ENCODE measurements around the gene CHST11.

The CHST11 gene

DNA sequence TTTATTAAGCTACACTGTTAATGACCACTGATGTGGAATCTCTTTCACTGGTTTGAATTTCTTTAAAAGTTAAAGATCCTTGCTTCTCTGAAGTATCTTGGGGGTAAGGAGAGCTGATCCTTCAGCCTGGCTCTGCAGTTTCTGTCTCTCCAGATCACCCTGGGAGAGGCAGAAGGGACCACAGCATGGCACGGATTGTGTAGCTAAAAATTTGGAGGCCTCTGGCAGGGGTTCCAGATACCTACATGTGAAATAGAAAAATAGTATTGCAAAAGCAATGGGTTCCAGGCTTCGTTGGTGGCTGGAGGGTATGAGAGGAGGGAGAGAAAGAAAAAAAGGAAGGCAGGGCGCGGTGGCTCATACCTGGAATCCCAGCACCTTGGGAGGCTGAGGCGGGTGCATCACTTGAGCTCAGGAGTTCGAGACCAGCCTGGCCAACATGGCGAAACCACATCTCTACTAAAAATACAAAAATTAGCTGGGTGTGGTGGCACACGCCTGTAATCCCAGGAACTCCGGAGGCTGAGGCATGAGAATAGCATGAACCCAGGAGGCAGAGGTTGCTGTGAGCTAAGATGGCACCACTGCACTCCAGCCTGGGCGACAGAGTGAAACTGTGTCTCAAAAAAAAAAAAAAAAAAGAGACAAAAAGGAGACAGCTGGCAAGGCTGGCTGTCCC is 3.4 kb downstream of the CHST11 start:
- DNase-seq (ENCODE audit: low read depth in 3 of 3): no peak

DNA sequence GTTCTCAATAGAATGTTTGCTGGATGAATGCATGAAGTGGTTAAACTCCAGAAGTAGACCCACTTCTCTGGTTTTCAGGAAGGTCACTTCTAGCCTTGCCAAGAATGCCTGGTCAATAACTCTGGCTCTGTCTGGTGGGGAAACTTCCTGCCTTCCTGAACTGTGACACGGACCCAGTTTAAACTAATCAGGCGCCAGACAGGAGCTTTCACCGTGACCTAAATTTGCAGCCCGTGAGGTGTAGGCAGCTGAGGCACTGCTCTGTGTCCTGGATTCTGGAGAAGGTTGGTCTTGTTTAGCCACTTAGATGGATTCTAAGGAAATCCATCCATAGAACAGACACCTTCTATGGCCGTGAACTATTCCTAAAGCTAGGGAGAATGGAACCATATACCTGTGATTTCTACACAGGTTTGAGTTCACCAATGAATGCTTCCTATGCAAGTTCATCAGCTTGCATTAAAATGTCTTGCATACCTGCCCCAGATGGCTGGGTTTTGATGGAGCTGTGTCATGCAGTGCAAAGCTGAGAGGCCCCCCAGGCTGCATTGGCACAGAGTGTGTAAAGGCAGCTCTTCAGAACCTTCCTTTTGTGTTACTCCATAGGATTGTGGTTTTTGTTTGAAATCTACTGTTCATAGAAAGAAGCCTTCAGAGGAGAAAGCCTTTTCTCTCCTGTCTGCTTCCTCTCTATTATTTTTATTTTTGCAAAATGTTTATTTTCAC is 4.4 kb downstream of the CHST11 start:
- DNase-seq (ENCODE audit: low read depth in 3 of 3): no peak

DNA sequence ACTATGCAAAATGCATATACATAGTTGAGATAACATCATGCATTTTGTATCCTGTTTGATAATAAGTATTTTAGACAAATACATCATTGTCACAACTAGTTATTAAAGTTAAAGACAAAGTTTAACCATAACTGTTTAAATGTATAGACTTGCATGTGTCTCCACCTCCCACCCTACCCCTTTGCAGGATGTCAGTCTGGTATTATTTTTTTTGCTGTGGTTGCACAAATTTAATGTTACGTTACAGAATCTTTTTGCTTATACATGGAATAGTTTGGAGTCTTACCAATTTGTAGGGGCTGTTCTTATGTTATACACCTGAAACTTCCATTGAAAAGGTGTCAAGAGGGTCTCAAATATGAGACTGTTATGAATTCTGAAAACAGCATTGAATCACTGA is 5.6 kb downstream of the CHST11 start:
- DNase-seq (ENCODE audit: low read depth in 3 of 3): no peak

DNA sequence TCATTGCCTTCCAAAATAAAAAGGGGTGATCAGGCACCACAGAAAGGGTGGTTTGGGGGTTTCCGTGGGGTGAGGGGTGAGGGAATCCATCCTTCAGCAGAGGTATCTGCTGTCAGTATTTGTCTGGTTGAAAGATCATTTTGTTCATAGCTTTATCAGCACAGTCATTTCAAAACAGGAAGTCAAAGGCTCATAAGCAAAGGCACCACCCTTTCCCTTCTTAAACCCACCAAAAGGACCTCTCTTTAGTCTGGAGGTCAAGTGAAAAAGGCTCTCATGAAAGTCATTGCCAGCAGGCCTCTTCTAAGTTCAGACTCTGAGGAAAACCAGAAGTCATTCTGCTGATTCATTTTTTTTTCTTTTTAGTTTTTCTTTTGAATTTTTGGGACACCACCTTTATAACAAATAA is 6.2 kb downstream of the CHST11 start:
- no peak for DNase-seq (ENCODE audit: low read depth in 3 of 3)

DNA sequence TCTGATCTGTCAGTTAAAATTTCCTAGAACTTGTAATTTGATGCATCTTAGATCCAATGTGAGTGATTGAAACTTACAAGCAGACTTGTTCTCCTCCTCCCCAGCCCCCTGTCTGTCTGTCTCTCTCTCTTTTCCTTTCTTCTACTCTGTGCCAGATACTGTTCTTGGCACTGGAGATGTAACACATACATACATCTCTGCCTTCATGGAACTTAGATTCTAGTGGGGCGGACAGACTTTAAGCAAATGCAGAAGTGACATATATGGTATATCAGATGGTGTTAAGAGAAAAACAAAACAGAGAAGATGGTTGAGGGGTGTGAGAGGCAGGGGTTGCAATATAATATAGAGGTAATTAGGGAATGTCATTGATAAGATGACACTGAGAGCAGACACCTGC is 6.6 kb downstream of the CHST11 start:
- DNase-seq (ENCODE audit: low read depth in 3 of 3): no peak

DNA sequence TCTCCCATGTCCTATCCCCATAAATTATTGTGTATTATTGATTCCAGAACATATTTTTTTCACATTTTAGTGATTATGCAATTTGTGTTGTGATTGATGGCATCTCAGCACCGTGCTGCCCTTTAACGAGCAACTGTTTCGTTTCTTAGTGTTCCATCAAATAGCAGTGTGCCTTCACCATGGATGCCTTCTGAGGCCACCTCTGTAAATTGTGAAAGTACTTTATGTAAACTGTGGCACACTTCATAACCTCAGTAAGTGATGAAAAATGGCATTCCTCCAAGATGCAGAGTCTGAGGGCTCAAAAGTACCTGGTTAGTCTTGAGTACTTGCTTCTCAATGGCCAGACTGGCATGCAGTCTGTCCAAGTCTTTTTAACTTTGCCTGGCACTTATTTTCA is 8.2 kb downstream of the CHST11 start:
- DNase-seq (ENCODE audit: low read depth in 3 of 3): no peak

DNA sequence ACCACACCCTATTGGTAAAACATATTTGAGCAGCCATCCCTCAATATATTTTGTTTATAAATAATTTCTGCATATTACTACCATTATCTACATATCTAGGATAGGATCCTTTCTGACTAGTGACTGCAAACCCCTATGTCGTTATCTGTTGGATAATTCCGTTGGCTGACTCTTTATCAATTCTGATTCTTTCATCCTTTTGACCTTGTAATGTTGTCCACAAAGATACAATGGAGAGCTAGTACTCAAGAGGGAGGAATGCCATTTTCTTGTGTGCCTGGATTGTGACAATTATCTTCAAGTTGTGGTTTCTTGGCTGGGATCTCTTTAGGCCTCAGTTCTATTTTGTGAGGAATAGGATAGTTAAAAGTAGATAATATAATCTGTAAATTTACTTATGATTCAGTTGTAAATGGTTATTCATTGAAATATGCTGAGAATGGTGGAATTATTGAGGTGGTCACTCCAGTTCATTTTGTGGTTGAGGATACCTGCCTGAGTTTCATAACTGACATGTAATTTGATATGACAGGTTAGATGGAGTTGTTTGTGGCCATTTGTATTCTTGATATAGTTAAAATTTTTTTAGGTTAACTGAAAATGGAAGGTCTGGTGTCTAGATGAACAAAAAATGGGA is 10.1 kb downstream of the CHST11 start:
- no peak for DNase-seq (ENCODE audit: low read depth in 3 of 3)

DNA sequence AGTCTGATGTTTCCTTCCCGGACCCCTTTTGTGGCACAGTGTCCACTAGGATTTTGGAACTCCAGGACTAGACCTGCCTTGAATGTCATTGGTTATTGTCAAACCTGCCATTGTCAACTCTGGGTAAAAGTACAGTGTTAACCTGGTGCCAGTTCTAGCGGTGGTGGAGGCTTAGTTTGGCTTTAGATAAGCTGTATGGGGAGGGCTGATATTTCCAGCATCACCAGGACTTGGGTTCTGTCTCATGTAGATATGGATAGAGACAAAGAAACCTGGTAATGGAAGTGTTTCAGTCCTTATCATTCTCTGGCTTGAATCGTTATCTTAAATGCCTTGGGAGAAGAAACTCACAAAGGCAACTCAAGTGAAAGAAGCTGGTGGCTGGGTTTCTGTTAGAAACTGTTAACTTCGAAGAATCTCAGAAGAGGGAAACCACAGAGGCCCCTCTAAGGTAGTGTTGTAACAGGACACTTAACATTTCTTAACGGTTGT is 10.6 kb downstream of the CHST11 start:
- DNase-seq (ENCODE audit: low read depth in 3 of 3): no peak

DNA sequence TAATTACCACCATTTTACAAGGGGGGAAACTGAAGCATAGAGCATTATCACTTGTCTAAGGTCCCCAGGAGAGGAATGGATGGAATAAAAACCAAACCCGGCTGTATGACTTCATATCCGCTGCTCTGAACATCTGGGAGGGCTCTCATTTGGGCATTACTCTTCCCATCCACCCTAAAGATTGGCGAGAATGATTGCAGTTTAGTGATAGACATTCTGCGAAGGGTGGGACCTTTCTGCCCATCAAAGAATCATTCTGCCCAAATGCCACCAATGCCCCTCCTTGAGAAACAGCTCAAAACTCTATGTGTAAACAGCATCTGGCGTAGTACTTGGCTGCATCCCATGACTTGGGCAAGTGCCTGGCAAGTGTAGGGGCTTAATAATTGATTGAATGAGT is 11.6 kb downstream of the CHST11 start:
- no peak for DNase-seq (ENCODE audit: low read depth in 3 of 3)

DNA sequence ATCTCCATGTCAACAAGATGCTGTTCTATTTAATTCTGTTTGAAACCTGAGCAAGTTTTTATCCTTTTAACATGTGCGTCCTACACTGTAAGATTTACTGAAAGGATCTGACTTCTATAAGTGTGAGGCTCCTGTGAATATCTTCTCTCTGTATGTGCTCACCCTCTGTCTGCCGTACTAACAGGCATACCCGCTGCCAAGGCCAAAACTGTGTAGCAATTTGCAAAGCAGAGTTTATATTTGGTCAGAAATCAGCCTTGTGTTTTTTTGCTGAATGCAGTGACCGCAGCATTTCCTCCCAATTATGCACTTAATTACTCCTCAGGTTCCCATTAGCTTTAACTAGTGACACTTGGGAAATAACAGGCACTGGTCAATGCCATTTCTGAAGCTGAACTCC is 12.3 kb downstream of the CHST11 start:
- DNase-seq (ENCODE audit: low read depth in 3 of 3): no peak

DNA sequence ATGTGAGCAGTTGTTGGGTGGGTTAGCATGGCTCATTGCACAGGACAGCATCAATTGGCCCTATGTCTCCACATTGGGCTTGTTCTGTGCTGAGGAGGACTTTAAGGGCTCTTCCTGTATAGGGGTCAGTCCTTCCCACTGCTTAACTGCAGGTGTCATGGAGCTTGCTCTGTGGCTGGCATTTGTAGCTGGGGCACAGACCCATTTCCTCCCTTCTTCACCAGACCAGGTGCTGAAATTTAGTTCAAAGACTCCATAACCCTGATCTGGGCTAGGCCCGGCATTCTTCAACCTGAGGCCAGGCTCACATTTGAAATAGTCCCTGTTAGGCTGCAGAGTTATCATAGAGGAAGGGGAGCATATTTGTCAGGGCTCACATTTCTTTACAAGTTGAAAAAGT is 12.8 kb downstream of the CHST11 start:
- no peak for DNase-seq (ENCODE audit: low read depth in 3 of 3)

DNA sequence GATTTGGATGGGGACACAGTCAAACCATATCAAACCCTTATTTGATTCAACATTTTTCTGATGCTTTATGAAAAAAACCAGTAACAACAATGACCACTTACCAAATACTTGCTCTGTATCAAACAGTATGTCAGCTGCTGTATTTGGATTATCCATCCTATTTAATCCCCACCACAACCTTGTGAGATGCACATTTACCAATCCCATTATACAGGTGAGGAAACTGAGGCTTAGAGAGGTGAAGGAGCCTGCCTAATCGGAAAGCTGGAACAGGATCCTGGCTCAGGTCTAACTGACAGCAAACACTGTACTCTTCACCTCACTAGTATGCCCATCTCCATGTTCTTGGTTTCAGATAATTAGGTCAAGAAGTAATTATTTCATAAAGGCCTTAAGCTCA is 13.8 kb downstream of the CHST11 start:
- DNase-seq (ENCODE audit: low read depth in 3 of 3): no peak

DNA sequence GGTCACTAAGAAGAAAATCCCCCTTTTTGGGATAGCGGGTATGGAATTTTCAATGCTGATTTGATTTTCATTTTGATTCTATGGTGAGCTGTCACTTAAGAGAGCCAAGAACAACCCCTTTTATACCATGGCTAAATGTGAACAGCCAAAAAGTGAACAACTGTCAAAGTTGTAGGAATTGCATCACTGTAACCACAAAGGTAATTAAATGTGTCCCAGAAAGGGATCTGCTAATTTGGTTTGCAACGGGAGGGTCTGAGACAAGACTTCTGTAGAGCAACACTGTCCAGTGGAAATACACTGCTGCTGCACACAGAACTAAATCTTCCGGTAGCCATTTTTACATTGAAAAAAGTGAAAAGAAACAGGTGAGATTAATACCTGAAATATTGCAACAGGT is 14.6 kb downstream of the CHST11 start:
- DNase-seq (ENCODE audit: low read depth in 3 of 3): no peak

DNA sequence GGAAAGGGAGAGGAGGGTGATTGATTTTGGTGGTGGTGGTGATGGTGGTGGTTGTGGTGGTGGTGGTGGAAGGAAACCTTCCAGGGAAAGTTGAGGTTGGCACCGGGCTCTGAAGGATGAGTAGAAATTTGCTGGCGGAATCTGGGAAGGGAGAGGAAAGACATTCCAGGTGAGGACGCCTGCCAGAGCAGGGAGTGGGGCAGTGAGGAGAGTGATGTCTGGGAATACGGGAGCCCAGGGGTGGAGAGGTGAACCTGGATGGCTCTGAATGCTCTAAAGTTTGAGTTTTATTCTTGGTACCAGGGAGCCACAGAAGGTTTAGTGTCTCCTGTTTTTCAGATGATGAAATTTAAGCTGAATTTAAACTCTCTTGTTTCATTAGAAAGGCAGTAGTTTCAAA is 16.0 kb downstream of the CHST11 start:
- no peak for DNase-seq (ENCODE audit: low read depth in 3 of 3)

DNA sequence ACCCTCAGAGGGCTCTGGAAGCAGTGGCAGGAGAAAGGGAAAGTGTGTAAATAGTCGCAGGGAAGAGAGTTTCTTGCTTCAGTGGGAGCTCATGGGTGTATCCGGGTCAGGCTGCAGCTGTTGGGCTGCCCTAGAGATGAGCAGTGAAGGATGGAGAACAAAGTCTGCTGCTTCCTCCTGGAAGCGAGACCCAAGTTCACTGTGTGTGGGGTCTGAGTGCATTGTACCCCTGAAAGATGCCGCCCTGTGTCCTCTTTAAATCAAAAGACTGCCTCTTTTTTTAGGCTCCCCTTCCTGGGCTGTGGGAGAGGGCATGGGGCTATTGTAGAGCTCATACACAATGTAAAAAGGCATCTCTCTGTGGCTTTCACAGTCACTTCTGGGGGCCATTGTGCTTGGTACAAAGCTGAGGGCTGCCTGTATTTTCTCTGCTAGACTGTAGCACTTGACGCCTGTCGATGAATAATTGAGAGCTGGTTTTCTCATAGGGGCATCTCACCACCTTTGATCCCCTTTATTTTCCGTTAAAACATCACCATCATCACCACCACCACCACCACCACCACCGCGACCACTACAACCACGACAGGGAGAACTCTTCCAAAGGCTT is 16.7 kb downstream of the CHST11 start:
- no peak for DNase-seq (ENCODE audit: low read depth in 3 of 3)

DNA sequence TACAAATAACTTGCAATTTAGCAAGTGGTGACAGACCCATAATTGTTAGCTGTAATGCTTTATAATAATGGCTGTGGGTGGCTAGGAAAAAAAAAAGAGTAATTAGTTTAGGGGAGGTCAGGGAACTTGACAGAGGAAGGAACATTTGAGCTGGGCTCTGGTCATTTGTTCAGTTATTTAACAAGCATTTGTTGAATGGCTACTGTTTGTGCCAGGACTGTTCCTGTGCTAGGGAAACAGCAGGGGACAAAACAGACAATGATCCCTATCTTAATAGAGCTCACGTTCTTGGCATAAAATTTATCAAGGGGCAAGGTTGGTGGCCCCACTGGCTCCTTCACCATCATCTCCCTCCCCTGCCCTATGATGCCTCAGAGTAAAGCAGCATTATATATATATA is 18.5 kb downstream of the CHST11 start:
- no peak for DNase-seq (ENCODE audit: low read depth in 3 of 3)

DNA sequence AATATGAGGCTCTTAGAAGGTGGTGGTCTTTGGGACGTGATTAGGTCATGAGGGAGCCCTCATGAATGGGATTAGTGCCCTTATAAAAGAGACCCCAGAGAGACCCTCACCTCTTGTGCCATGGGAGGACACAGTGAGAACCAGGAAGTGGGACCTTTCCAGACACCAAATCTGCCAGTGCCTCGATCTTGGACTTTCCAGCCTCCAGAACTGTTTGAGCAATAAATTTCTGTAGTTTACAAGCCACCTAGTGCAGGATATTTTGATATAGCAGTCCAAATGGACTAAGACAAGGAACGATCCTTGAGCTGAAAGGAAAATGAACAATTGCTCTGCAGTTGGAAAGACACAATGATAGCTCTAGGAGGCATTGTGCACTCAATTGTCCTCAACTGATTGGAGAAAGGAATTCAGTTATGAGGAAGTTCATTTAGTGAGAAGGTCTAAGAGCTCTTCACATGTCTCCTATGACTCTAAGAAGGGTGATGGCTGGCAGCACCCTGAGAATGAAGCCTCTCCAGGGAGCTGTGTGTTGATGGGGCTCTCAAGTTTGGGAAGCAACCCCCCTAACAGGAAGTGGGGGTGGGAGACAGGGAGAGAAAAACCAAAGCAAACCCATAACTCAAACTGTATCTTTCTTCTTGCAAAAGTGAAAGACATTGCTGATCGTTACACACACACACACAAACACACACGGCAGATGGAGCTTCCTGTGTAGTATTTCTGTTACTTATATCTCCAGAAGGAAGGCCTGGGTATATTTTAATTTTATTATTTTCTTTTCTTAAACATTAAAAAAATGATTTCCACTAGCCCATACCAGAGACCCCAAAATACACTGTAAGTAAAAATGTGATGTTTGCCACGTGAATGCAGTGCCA is 21.0 kb downstream of the CHST11 start:
- DNase-seq (ENCODE audit: low read depth in 3 of 3): no peak

DNA sequence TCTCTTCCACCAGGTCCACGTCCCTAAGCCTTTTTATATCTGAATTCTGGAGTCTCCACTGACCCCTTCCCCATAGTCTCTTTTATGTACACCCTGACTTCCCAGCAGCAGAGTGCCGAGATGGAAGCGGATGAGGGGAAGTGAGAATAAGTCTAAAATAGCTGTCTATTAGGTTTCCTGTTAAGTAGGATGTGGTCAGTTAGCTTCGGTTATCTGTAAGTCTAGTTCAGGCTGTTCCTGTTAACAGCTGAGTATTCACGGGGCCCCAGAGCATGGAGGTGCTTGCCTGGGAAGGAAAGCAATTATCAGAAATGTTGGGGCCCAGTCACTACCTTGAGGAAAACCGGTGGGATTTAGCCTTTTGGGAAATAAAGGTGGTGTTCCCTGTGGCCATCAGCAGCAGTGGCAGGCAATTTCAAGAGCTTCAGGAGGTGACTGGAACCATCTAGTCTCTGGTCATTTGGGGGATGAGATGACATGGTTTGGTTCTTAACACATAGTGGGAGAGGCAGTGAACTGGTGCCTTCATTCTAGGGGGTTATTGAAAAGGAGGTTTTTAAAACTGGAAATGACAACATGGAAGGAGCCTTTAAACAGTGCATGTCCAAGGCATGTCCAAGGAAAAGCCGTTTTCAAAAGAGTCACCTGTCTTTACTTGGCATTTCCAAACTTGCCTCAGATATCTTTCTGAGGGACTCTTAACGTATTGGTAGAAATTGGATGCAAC is 21.8 kb downstream of the CHST11 start:
- DNase-seq (ENCODE audit: low read depth in 3 of 3): no peak

DNA sequence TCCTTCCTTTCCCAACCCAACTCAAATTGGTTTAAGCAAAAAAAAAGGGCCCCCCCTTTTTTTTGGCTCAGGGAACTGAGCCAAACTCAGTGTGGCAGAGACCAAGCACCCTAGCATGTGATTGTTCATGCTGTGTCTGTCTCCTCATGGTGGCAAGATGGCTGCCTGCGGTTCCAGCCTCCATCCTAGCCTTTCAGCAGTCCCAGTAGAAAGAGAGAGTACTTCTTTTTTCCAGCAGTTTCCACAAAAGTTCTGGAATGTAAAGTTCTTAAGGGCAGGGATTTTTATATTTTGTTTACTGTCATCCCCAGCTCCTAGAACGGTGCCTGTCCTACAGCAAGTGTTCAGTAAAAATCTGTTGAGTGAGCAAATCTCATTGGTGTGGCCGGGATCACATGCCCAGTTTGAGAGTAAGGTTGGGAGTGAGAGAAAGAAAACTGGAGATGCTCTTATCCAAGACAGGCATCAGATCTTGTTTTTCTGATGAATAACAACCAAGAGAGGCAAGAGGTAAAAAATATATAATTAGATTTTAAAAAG is 22.4 kb downstream of the CHST11 start:
- no peak for DNase-seq (ENCODE audit: low read depth in 3 of 3)

DNA sequence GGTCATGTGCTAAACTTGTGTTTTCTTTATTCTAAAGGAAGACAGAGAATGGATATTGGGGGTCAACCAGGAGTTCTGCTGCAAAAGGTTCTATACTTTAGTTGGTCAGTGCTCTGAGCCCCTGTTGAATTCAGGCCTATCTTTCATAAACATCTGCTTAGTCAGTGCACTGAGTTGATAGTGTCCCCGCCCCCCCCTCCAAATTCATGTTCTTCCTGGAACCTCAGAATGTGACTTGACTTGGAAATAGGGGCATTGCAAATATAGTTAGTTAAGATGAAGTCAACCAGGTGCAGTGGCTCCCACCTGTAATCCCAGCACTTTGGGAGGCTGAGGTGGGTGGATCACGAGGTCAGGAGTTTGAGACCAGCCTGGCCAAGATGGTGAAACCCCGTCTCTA is 23.3 kb downstream of the CHST11 start:
- no peak for DNase-seq (ENCODE audit: low read depth in 3 of 3)
